Transverse colon (tissue), 3 donors: Measurements from ENCODE around the gene MROH2A.

Experiments
- CTCF ChIP-seq, 5 experiments: fragments of 200-600 bp in 3 of 5; fragments of 450-650 bp in 2 of 5; sonication (generic) in 3 of 5; IDR thresholded peaks; 1 replicate in 2 of 5; 2 replicates in 3 of 5; pipeline ENCODE4 v1.5.1; 2016 to 2017; ENCODE audit warnings: antibody characterized with exemption in 5 of 5, inconsistent platforms in 3 of 5, mild to moderate bottlenecking in 2 of 5, moderate library complexity in 1 of 5
- EP300 ChIP-seq: sonication (generic); formaldehyde crosslinking; IDR thresholded peaks from one replicate; pipeline ENCODE4 v1.6.1; 2017; ENCODE audit warnings: antibody characterized with exemption, low read depth
- POLR2A ChIP-seq: fragments of 450-650 bp; IDR thresholded peaks from one replicate; pipeline ENCODE4 v1.6.1; 2016; ENCODE audit warnings: antibody characterized with exemption, mild to moderate bottlenecking, moderate library complexity

- TF ChIP-seq CTCF (IDR thresholded peaks at IDR 0.05): no peak
- TF ChIP-seq POLR2A: no peak
- TF ChIP-seq EP300: no peak
Observed at GRCh38 chr2:233768076-233768475, 10.1 kb upstream of the MROH2A start.
